HEK293 (cell line): ENCODE results near the gene CD28.

ENCODE experiments used
- CTCF ChIA-PET: fragments of 350-600 bp; formaldehyde crosslinking; extraction: SDS; loops from one replicate; lab custom pipeline; 2021; ENCODE audit warnings: antibody characterized with exemption; lab: Yijun Ruan, JAX
- POLR2A ChIA-PET: fragments of 300-600 bp; formaldehyde crosslinking; extraction: SDS; loops from one replicate; lab custom pipeline; 2020; ENCODE audit warnings: antibody characterized with exemption, inconsistent platforms; lab: Yijun Ruan, JAX
- H3K27ac ChIP-seq: fragments of 200-500 bp; sonication (Bioruptor generic); 2 replicates; pipeline ENCODE4 v1.5.1; 2014; ENCODE audit warnings: low read depth, low read length, control low read depth, inconsistent platforms; ENCODE audit errors: extremely low read depth
- H3K36me3 ChIP-seq, 2 experiments: fragments of 200-500 bp in 1 of 2; sonication (Bioruptor generic) in 1 of 2; 1 replicate in 1 of 2; 2 replicates in 1 of 2; pipeline ENCODE4 v1.5.1; 2014 to 2017; ENCODE audit warnings: inconsistent platforms in 2 of 2, low read length in 2 of 2; ENCODE audit not compliant: control insufficient read depth in 2 of 2, insufficient read depth in 1 of 2
- H3K4me1 ChIP-seq: fragments of 200-500 bp; sonication (Bioruptor generic); 2 replicates; pipeline ENCODE4 v1.5.1; 2014; ENCODE audit warnings: mild to moderate bottlenecking, low read length, inconsistent platforms; ENCODE audit not compliant: control insufficient read depth, insufficient read depth
- H3K4me3 ChIP-seq: 2 replicates; pipeline ENCODE4 v1.5.1; 2011; ENCODE audit warnings: low read depth, mild to moderate bottlenecking, control low read depth, low read length, moderate library complexity
- H3K9me3 ChIP-seq: fragments of 200-500 bp; sonication (Bioruptor generic); 2 replicates; pipeline ENCODE4 v1.5.1; 2014; ENCODE audit warnings: low read depth, low read length, inconsistent platforms; ENCODE audit not compliant: control insufficient read depth, insufficient read depth
- GLIS2 ChIP-seq: fragments of 450-650 bp; formaldehyde crosslinking; IDR thresholded peaks from 2 replicates; pipeline ENCODE4 v1.5.1; 2016; ENCODE audit warnings: missing biosample characterization, missing genetic modification characterization
- HOXC10 ChIP-seq: sonication (generic); formaldehyde crosslinking; IDR thresholded peaks from 2 replicates; pipeline ENCODE4 v1.8.1; 2023; ENCODE audit warnings: mild to moderate bottlenecking, missing genetic modification reagents
- KLF9 ChIP-seq: fragments of 450-650 bp; formaldehyde crosslinking; IDR thresholded peaks from 2 replicates; pipeline ENCODE4 v1.5.1; 2016; ENCODE audit warnings: missing biosample characterization, missing genetic modification characterization, low read depth
- WT1 ChIP-seq: fragments of 450-650 bp; formaldehyde crosslinking; IDR thresholded peaks from 2 replicates; pipeline ENCODE4 v1.5.1; 2016; ENCODE audit warnings: missing biosample characterization, missing genetic modification characterization
- ZNF133 ChIP-seq: fragments of 450-650 bp; formaldehyde crosslinking; IDR thresholded peaks from 2 replicates; pipeline ENCODE4 v1.5.1; 2016; ENCODE audit warnings: missing biosample characterization, missing genetic modification characterization
- ZNF184 ChIP-seq: fragments of 450-650 bp; IDR thresholded peaks from 2 replicates; pipeline ENCODE4 v1.5.1; 2018; ENCODE audit warnings: missing biosample characterization, mild to moderate bottlenecking, missing genetic modification characterization
- ZNF239 ChIP-seq: fragments of 450-650 bp; formaldehyde crosslinking; IDR thresholded peaks from 2 replicates; pipeline ENCODE4 v1.5.1; 2016; ENCODE audit warnings: missing biosample characterization, missing genetic modification characterization
- ZNF302 ChIP-seq: fragments of 450-650 bp; formaldehyde crosslinking; IDR thresholded peaks from 2 replicates; pipeline ENCODE4 v1.5.1; 2016; ENCODE audit warnings: missing biosample characterization, missing genetic modification characterization, low read depth
- ZNF37A ChIP-seq: fragments of 450-650 bp; IDR thresholded peaks from 2 replicates; pipeline ENCODE4 v1.5.1; 2018; ENCODE audit warnings: missing biosample characterization, missing genetic modification characterization
- ZNF549 ChIP-seq: fragments of 450-650 bp; IDR thresholded peaks from 2 replicates; pipeline ENCODE4 v1.5.1; 2018; ENCODE audit warnings: missing biosample characterization, missing genetic modification characterization, mild to moderate bottlenecking, inconsistent platforms, moderate library complexity
- ZNF658 ChIP-seq: fragments of 450-650 bp; formaldehyde crosslinking; IDR thresholded peaks from 2 replicates; pipeline ENCODE4; 2016; ENCODE audit warnings: missing biosample characterization, missing genetic modification characterization
- ZNF664 ChIP-seq: fragments of 450-650 bp; formaldehyde crosslinking; IDR thresholded peaks from 2 replicates; pipeline ENCODE4 v1.5.1; 2016; ENCODE audit warnings: missing biosample characterization, missing genetic modification characterization
- ZSCAN23 ChIP-seq: fragments of 450-650 bp; formaldehyde crosslinking; IDR thresholded peaks from 2 replicates; pipeline ENCODE4 v1.5.1; 2016; ENCODE audit warnings: missing biosample characterization, missing genetic modification characterization
- TF ChIP-seq, protein P1 (sequence below): fragments of 450-650 bp; formaldehyde crosslinking; IDR thresholded peaks from 2 replicates; pipeline ENCODE4 v1.5.1; 2017; ENCODE audit warnings: missing biosample characterization, missing genetic modification characterization
- TF ChIP-seq, protein P2 (sequence below): fragments of 450-650 bp; formaldehyde crosslinking; IDR thresholded peaks from 2 replicates; pipeline ENCODE4 v1.5.1; 2016; ENCODE audit warnings: missing biosample characterization, missing genetic modification characterization
- TF ChIP-seq, protein P3 (sequence below): fragments of 450-650 bp; formaldehyde crosslinking; IDR thresholded peaks from 2 replicates; pipeline ENCODE4 v1.5.1; 2016; ENCODE audit warnings: missing biosample characterization, missing genetic modification characterization
- TF ChIP-seq, protein P4 (sequence below): fragments of 450-650 bp; formaldehyde crosslinking; IDR thresholded peaks from 2 replicates; pipeline ENCODE4 v1.5.1; 2016; ENCODE audit warnings: missing biosample characterization, missing genetic modification characterization
- TF ChIP-seq, protein P5 (sequence below): fragments of 450-650 bp; formaldehyde crosslinking; IDR thresholded peaks from 2 replicates; pipeline ENCODE4 v1.5.1; 2017; ENCODE audit warnings: missing biosample characterization, missing genetic modification characterization
- TF ChIP-seq, protein P6 (sequence below): fragments of 450-650 bp; formaldehyde crosslinking; IDR thresholded peaks from 2 replicates; pipeline ENCODE4 v1.5.1; 2016; ENCODE audit warnings: missing biosample characterization, missing genetic modification characterization

Gene CD28

DNA sequence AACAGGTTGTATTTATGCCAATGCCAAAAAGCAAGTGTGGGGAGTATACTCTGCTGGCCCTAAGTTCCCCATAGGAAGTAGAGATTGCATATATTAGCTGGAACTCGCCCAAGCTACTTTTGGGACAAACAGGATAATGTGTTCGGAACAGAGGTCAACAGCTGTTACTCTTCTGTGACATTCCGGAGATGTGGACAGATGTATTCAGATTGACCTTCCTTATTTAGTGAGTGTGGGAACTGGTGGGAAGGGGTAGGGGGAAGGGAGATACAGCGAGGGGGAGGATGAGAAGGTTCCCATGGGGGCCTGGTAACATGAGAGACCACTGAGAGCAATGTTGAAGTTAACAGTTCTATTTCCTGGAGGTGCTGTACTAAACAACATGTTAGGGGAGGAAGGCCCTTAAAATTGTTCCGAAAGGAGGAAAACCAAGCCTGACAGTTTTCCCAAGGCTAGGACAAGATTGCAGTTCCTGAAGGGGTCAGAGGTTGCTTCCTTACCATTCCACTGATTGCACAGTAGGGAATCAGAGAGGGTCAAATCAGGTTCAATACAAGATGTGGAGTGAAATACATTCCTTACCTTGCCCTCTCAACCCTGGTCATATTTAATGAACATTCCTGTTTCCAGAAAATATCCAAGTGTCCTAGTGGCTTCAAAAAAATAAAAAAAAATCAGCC, 14.3 kb upstream of the CD28 start (continued):
- TF ChIP-seq, protein P1, sequence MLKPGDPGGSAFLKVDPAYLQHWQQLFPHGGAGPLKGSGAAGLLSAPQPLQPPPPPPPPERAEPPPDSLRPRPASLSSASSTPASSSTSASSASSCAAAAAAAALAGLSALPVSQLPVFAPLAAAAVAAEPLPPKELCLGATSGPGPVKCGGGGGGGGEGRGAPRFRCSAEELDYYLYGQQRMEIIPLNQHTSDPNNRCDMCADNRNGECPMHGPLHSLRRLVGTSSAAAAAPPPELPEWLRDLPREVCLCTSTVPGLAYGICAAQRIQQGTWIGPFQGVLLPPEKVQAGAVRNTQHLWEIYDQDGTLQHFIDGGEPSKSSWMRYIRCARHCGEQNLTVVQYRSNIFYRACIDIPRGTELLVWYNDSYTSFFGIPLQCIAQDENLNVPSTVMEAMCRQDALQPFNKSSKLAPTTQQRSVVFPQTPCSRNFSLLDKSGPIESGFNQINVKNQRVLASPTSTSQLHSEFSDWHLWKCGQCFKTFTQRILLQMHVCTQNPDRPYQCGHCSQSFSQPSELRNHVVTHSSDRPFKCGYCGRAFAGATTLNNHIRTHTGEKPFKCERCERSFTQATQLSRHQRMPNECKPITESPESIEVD (tag by site-specific recombination) = no peak
- TF ChIP-seq ZNF184 (tag by site-specific recombination) (no peak), ZNF658 (tag by site-specific recombination) (no peak), ZNF302 (tag by site-specific recombination) (no peak), ZNF37A (tag by site-specific recombination) (no peak), WT1 (tag by site-specific recombination) (no peak), ZNF133 (tag by site-specific recombination) (no peak)
- TF ChIP-seq, protein P2, sequence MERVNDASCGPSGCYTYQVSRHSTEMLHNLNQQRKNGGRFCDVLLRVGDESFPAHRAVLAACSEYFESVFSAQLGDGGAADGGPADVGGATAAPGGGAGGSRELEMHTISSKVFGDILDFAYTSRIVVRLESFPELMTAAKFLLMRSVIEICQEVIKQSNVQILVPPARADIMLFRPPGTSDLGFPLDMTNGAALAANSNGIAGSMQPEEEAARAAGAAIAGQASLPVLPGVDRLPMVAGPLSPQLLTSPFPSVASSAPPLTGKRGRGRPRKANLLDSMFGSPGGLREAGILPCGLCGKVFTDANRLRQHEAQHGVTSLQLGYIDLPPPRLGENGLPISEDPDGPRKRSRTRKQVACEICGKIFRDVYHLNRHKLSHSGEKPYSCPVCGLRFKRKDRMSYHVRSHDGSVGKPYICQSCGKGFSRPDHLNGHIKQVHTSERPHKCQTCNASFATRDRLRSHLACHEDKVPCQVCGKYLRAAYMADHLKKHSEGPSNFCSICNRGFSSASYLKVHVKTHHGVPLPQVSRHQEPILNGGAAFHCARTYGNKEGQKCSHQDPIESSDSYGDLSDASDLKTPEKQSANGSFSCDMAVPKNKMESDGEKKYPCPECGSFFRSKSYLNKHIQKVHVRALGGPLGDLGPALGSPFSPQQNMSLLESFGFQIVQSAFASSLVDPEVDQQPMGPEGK (tag by site-specific recombination) = no peak

DNA sequence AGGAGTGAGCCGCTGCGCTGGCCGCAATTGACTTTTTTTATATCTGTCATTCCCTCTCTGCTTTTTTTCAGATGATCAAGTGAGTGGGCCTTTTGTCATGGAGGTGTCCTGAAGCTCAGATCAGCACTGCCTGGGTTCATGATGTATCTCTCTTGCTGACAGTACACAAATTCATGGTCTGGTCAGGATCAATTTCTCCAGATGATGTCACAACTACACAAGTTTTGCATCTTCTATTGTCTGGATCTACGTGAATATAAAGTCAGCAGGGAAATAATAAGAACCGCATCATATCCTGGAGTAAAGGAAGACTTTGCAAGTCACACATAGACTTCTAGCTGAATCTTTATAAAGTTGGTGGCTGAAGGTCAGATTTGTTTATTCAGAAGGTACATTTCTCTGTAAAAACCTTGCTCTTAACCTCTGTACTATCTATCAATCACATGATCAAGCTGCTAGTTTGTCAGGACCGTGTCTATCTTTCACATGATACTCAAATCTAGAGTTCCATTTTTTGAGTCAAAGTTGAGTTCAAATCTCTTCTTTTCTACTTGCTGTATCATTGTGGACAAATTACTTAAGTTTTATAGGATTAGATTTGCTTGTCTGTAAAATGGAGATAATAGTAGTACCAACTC, 13.1 kb upstream of the CD28 start:
- ChIA-PET POLR2A (no interaction called here), CTCF (interaction anchor here (1.1 kb wide), 1 partner anchor 10 kb away, joined by 3 read pairs; no protein-coding TSS in a partner anchor)
- Histone ChIP-seq H3K4me3 (no peak overlapping the region), H3K9me3 (no peaks in the 10 kb centered on the region), H3K27ac (no peak overlapping the region), H3K36me3 (no peaks in the 10 kb centered on the region), H3K4me1 (no peaks in the 10 kb centered on the region)
- TF ChIP-seq, protein P3, sequence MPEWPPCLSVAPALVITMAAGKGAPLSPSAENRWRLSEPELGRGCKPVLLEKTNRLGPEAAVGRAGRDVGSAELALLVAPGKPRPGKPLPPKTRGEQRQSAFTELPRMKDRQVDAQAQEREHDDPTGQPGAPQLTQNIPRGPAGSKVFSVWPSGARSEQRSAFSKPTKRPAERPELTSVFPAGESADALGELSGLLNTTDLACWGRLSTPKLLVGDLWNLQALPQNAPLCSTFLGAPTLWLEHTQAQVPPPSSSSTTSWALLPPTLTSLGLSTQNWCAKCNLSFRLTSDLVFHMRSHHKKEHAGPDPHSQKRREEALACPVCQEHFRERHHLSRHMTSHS (tag by site-specific recombination) = no peak
- TF ChIP-seq GLIS2 (tag by site-specific recombination) = no peak
- no peak for TF ChIP-seq HOXC10 (CRISPR knock-in tag)
- no peak for TF ChIP-seq ZSCAN23 (tag by site-specific recombination)
- no peak for TF ChIP-seq KLF9 (tag by site-specific recombination)
- TF ChIP-seq ZNF658 (tag by site-specific recombination) = no peak

DNA sequence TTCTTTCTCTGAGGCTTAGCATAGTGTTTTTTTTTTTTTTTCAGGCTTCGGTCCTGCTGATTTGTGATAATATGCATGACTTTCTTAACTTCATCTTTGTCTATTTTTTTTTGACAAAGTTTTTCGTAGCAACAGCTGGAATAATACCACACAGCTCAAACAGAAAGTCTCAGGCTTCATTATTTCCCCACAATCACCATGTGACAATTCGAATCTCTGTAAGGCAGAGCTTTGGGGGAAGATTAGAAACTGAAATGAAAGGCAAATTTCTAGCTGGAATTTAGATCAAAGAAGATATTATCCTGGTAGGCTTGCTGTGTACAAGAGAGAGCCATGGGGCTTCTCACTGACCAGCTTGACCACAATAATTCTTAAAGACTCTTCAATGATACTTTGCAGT, 12.2 kb upstream of the CD28 start:
- H3K4me1 ChIP-seq = no peaks in the 10 kb centered on the region
- ChIA-PET CTCF (no interaction called here), POLR2A (no interaction called here)
- TF ChIP-seq, protein P1 (tag by site-specific recombination) = no peak
- TF ChIP-seq ZNF664 (tag by site-specific recombination) (no peak), ZNF549 (tag by site-specific recombination) (no peak), ZNF239 (tag by site-specific recombination) (no peak)
- TF ChIP-seq, protein P4, sequence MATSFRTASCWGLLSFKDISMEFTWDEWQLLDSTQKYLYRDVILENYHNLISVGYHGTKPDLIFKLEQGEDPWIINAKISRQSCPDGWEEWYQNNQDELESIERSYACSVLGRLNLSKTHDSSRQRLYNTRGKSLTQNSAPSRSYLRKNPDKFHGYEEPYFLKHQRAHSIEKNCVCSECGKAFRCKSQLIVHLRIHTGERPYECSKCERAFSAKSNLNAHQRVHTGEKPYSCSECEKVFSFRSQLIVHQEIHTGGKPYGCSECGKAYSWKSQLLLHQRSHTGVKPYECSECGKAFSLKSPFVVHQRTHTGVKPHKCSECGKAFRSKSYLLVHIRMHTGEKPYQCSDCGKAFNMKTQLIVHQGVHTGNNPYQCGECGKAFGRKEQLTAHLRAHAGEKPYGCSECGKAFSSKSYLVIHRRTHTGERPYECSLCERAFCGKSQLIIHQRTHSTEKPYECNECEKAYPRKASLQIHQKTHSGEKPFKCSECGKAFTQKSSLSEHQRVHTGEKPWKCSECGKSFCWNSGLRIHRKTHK (tag by site-specific recombination) = no peak
- TF ChIP-seq, protein P5, sequence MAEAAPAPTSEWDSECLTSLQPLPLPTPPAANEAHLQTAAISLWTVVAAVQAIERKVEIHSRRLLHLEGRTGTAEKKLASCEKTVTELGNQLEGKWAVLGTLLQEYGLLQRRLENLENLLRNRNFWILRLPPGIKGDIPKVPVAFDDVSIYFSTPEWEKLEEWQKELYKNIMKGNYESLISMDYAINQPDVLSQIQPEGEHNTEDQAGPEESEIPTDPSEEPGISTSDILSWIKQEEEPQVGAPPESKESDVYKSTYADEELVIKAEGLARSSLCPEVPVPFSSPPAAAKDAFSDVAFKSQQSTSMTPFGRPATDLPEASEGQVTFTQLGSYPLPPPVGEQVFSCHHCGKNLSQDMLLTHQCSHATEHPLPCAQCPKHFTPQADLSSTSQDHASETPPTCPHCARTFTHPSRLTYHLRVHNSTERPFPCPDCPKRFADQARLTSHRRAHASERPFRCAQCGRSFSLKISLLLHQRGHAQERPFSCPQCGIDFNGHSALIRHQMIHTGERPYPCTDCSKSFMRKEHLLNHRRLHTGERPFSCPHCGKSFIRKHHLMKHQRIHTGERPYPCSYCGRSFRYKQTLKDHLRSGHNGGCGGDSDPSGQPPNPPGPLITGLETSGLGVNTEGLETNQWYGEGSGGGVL = no peak
- TF ChIP-seq, protein P6, sequence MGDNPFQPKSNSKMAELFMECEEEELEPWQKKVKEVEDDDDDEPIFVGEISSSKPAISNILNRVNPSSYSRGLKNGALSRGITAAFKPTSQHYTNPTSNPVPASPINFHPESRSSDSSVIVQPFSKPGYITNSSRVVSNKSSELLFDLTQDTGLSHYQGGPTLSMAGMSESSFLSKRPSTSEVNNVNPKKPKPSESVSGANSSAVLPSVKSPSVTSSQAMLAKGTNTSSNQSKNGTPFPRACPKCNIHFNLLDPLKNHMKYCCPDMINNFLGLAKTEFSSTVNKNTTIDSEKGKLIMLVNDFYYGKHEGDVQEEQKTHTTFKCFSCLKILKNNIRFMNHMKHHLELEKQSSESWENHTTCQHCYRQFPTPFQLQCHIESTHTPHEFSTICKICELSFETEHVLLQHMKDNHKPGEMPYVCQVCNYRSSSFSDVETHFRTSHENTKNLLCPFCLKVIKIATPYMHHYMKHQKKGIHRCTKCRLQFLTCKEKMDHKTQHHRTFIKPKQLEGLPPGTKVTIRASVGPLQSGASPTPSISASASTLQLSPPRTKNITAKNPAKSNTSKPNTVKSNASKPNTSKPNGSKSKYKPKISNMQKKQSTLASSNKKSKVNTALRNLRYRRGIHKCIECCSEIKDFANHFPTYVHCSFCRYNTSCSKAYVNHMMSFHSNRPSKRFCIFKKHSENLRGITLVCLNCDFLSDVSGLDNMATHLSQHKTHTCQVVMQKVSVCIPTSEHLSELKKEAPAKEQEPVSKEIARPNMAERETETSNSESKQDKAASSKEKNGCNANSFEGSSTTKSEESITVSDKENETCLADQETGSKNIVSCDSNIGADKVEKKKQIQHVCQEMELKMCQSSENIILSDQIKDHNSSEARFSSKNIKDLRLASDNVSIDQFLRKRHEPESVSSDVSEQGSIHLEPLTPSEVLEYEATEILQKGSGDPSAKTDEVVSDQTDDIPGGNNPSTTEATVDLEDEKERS (tag by site-specific recombination) = no peak

More for the DNA sequence above, 12.2 kb upstream of the CD28 start:
- Histone ChIP-seq H3K36me3 (no peaks in the 10 kb centered on the region), H3K27ac (no peak overlapping the region), H3K9me3 (no peaks in the 10 kb centered on the region), H3K4me3 (no peak overlapping the region)
